H1 (cell line): Measurements from ENCODE around the gene ARL8A. TPM values are rescaled to one million over a fixed set of nuclear protein-coding genes. Genes with fewer than 3 reads are reported as not detected.

ENCODE experiments used
- CTCF ChIA-PET: fragments of 300-600 bp; sonication (Branson Sonifier 250); formaldehyde crosslinking; loops from one replicate; lab custom pipeline; 2021; ENCODE audit not compliant: partially characterized antibody; lab: Charles Lee
- POLR2A ChIA-PET: fragments of 300-600 bp; sonication (Branson Sonifier 250); formaldehyde crosslinking; loops from one replicate; lab custom pipeline; 2021; ENCODE audit warnings: inconsistent platforms; ENCODE audit not compliant: partially characterized antibody; lab: Charles Lee
- DNase-seq, 2 experiments: peaks; one replicate each; pipeline versions ENCODE4 v3.0.0 to v3.0.0-alpha.2; 2010 to 2022; ENCODE audit warnings: low spot score in 2 of 2, low read depth in 1 of 2, mixed read lengths in 1 of 2
- FAIRE-seq: peaks from 2 replicates; lab custom pipeline; 2011; peaks lifted over from hg19 to GRCh38; lab: Jason Lieb, UNC
- H2AFZ ChIP-seq: 2 replicates; pipeline ENCODE4 v1.8.1; 2012; ENCODE audit warnings: low read length, inconsistent platforms
- H2AK5ac ChIP-seq: 2 replicates; pipeline ENCODE4 v1.6.1; 2013; ENCODE audit warnings: low read depth, low read length
- H2BK120ac ChIP-seq: replicated peaks from 2 replicates; pipeline ENCODE3; 2013; ENCODE audit warnings: low read depth, low read length, inconsistent platforms
- H2BK12ac ChIP-seq: 2 replicates; pipeline ENCODE4 v1.6.1; 2013; ENCODE audit warnings: low read depth, low read length
- H2BK15ac ChIP-seq: 2 replicates; pipeline ENCODE4 v1.6.1; 2013; ENCODE audit warnings: low read length
- H2BK20ac ChIP-seq: 2 replicates; pipeline ENCODE4 v1.6.1; 2013; ENCODE audit warnings: low read length
- H2BK5ac ChIP-seq: 2 replicates; pipeline ENCODE4 v1.6.1; 2013; ENCODE audit warnings: low read depth, low read length
- H3K14ac ChIP-seq: 2 replicates; pipeline ENCODE4 v1.6.1; 2013; ENCODE audit warnings: inconsistent platforms; ENCODE audit not compliant: insufficient read length
- H3K18ac ChIP-seq: 2 replicates; pipeline ENCODE4 v1.6.1; 2013; ENCODE audit warnings: low read length; ENCODE audit errors: extremely low read depth
- H3K23ac ChIP-seq: 2 replicates; pipeline ENCODE4 v1.6.1; 2013; ENCODE audit warnings: inconsistent platforms; ENCODE audit not compliant: insufficient read length
- H3K23me2 ChIP-seq: 2 replicates; pipeline ENCODE4 v1.6.1; 2013; ENCODE audit warnings: low read depth, low read length
- H3K27ac ChIP-seq: 2 replicates; pipeline ENCODE4 v1.6.1; 2011; ENCODE audit warnings: low read depth, low read length, inconsistent platforms
- H3K27me3 ChIP-seq, 4 experiments: replicated peaks in 1 of 4; 1 replicate in 1 of 4; 2 replicates in 3 of 4; pipeline versions ENCODE4 v1.6.1 to v1.8.1; 2011 to 2013; ENCODE audit warnings: low read length in 3 of 4, mild to moderate bottlenecking in 3 of 4, inconsistent platforms in 2 of 4, mixed read lengths in 2 of 4, moderate library complexity in 1 of 4; ENCODE audit not compliant: control insufficient read depth in 3 of 4, insufficient read depth in 3 of 4; ENCODE audit errors: extremely low read depth in 1 of 4
- H3K36me3 ChIP-seq, 4 experiments: 2 replicates each; pipeline versions ENCODE4 v1.6.1 to v1.8.1; 2011 to 2013; ENCODE audit warnings: mild to moderate bottlenecking in 4 of 4, low read length in 3 of 4, moderate library complexity in 2 of 4, control low read depth in 1 of 4, inconsistent platforms in 1 of 4; ENCODE audit not compliant: insufficient read depth in 4 of 4, control insufficient read depth in 2 of 4
- H3K4ac ChIP-seq: replicated peaks from 2 replicates; pipeline ENCODE3; 2013; ENCODE audit warnings: low read length, low read depth, mixed read lengths, inconsistent platforms; ENCODE audit not compliant: insufficient read length
- H3K4me1 ChIP-seq, 4 experiments: replicated peaks in 1 of 4; 1 replicate in 1 of 4; 2 replicates in 3 of 4; pipeline versions ENCODE4 v1.6.1 to v1.8.1; 2011 to 2013; ENCODE audit warnings: low read length in 3 of 4, inconsistent platforms in 2 of 4, mixed read lengths in 1 of 4; ENCODE audit not compliant: insufficient read depth in 4 of 4, control insufficient read depth in 3 of 4
- H3K4me2 ChIP-seq, 2 experiments: 2 replicates each; pipeline versions ENCODE4 v1.6.1 to v1.8.1; 2011 to 2013; ENCODE audit warnings: low read depth in 2 of 2, low read length in 2 of 2, control low read depth in 1 of 2, inconsistent platforms in 1 of 2, mild to moderate bottlenecking in 1 of 2; ENCODE audit not compliant: insufficient read depth in 1 of 2
- H3K4me3 ChIP-seq, 4 experiments: fragments of 200-600, 300-600 bp in 1 of 4; sonication (generic), shearing (Covaris generic), sonication (Bioruptor Twin) in 1 of 4; 2 replicates each; pipeline versions ENCODE4 v1.5.1 to v1.8.1; 2011 to 2016; ENCODE audit warnings: low read length in 4 of 4, low read depth in 3 of 4, control low read depth in 2 of 4, inconsistent platforms in 2 of 4, mild to moderate bottlenecking in 2 of 4, mixed read lengths in 1 of 4, moderate library complexity in 1 of 4; ENCODE audit not compliant: insufficient read depth in 2 of 4; ENCODE audit errors: extremely low read depth in 1 of 4
- H3K56ac ChIP-seq: replicated peaks from 2 replicates; pipeline ENCODE3; 2013; ENCODE audit warnings: low read depth, mild to moderate bottlenecking, mixed read lengths, low read length, inconsistent platforms; ENCODE audit not compliant: insufficient read length
- H3K79me1 ChIP-seq: 2 replicates; pipeline ENCODE4 v1.6.1; 2013; ENCODE audit warnings: low read depth, low read length, control low read depth
- H3K79me2 ChIP-seq, 2 experiments: 2 replicates each; pipeline versions ENCODE4 v1.6.1 to v1.8.1; 2012 to 2013; ENCODE audit warnings: low read length in 2 of 2, mild to moderate bottlenecking in 2 of 2, inconsistent platforms in 1 of 2; ENCODE audit not compliant: insufficient read depth in 2 of 2, control insufficient read depth in 1 of 2
- H3K9ac ChIP-seq, 4 experiments: replicated peaks in 1 of 4; 1 replicate in 1 of 4; 2 replicates in 3 of 4; pipeline versions ENCODE4 v1.6.1 to v1.8.1; 2011 to 2013; ENCODE audit warnings: low read depth in 3 of 4, low read length in 3 of 4, control low read depth in 2 of 4, mild to moderate bottlenecking in 2 of 4, moderate library complexity in 2 of 4, inconsistent platforms in 1 of 4; ENCODE audit errors: extremely low read depth in 1 of 4
- H3K9me3 ChIP-seq, 2 experiments: 2 replicates each; pipeline versions ENCODE4 v1.6.1 to v1.8.1; 2012 to 2013; ENCODE audit warnings: mild to moderate bottlenecking in 2 of 2, moderate library complexity in 2 of 2, control low read depth in 1 of 2, inconsistent platforms in 1 of 2, low read depth in 1 of 2, low read length in 1 of 2, mixed read lengths in 1 of 2; ENCODE audit not compliant: insufficient read depth in 2 of 2
- H4K20me1 ChIP-seq, 2 experiments: replicated peaks in 1 of 2; 2 replicates each; pipeline versions ENCODE3 to v1.8.1; 2011 to 2013; ENCODE audit warnings: inconsistent platforms in 2 of 2, low read length in 2 of 2, mild to moderate bottlenecking in 1 of 2; ENCODE audit not compliant: insufficient read depth in 2 of 2, control insufficient read depth in 1 of 2
- H4K5ac ChIP-seq: 2 replicates; pipeline ENCODE4 v1.6.1; 2013; ENCODE audit warnings: low read length, low read depth, mixed read lengths, inconsistent platforms; ENCODE audit not compliant: insufficient read length
- H4K8ac ChIP-seq: 2 replicates; pipeline ENCODE4 v1.8.0; 2013; ENCODE audit warnings: mild to moderate bottlenecking, moderate library complexity, low read length, inconsistent platforms; ENCODE audit not compliant: insufficient read depth; ENCODE audit errors: extremely low read depth
- H4K91ac ChIP-seq: replicated peaks from 2 replicates; pipeline ENCODE3; 2013; ENCODE audit warnings: low read length, mixed read lengths, inconsistent platforms; ENCODE audit not compliant: insufficient read length
- SP4 ChIP-seq: IDR thresholded peaks from 2 replicates; pipeline ENCODE4 v1.6.1; 2012; ENCODE audit warnings: low read length, inconsistent platforms
- TEAD4 ChIP-seq: IDR thresholded peaks from 2 replicates; pipeline ENCODE4 v1.6.1; 2012; ENCODE audit warnings: low read depth, low read length, inconsistent platforms, mixed read lengths
- WGBS, 2 experiments: shearing (Covaris generic) in 1 of 2; methylation state at CpG; one replicate each; pipeline versions ENCODE4 v1.1.6 to v1.1.7; 2013 to 2015; ENCODE audit warnings: low lambda C conversion rate in 2 of 2, mixed read lengths in 2 of 2, inconsistent platforms in 1 of 2, low coverage in 1 of 2, missing lambda C conversion rate in 1 of 2; ENCODE audit not compliant: insufficient replicate concordance in 2 of 2, insufficient coverage in 1 of 2, insufficient read length in 1 of 2; ENCODE audit errors: extremely low coverage in 1 of 2, missing lambda C conversion rate in 1 of 2; 5-methylcytosine and 5-hydroxymethylcytosine counted together
- polyA plus RNA-seq, 7 experiments: library from polyadenylated mRNA; depleted of rRNA in 3 of 7; stranded (reverse) in 5 of 7; unstranded in 2 of 7; fragments of >200 nt in 5 of 7; fragments of 200-250 nt in 2 of 7; gene quantifications; 1 replicate in 5 of 7; 2 replicates in 1 of 7; 4 replicates in 1 of 7; pipeline versions ENCODE4 v1.2.1 to v1.2.3, GENCODE V29; 2011 to 2013; ENCODE audit warnings: missing spikeins in 2 of 7, mixed read lengths in 2 of 7
- total RNA-seq: library from RNA; stranded (reverse); fragmentation: NEBNext Ultra II Directional; extraction: Animal tissue kit (Norgen Biotek cat#: 25700); gene quantifications from 2 replicates; pipeline ENCODE4 v1.2.1, GENCODE V29; 2021

ARL8A gene
- total and polyA plus RNA-seq, 2 of the 8 experiments (the other 6 are each of a cell fraction or from before 2014, with no cell fraction given): 40.3 to 58.7 TPM

DNA sequence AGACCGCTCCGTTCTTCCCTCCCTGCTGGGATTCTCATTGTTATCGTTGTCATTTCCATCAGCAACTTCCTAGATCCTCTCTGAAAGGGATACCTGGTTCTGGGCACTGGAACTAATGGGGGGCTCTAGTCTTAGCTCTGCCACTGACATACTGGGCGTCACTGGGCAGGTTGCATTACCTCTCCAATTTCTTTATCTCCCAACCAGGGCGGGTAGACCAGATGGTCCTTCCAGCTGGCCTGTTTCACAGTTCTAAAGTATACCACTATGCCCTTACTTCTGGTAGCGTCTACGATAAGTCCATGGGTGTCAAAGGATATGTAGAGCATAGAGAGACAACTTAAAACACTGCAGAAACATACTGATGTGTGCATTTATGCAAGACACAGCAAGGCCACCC lies 20.4 kb downstream of the ARL8A start:
- no peak overlapping the region for H3K9ac ChIP-seq
- no peak overlapping the region for H2BK20ac ChIP-seq
- H3K27me3 ChIP-seq: no peaks in the 10 kb centered on the region
- no peaks in the 10 kb centered on the region for H4K20me1 ChIP-seq
- no peaks in the 10 kb centered on the region for H3K23me2 ChIP-seq
- no peak overlapping the region for H3K4ac ChIP-seq
- H2AFZ ChIP-seq: no peak overlapping the region
- DNase-seq: no peak
- ChIA-PET POLR2A (interaction anchor here (1.5 to 7.2 kb wide), 3 partner anchors 10 to 124 kb away, joined by 4 to 98 read pairs (median 7); partner anchors contain the start of gene ELF3), CTCF (interaction anchor here (0.7 to 29.2 kb wide), 6 partner anchors 9 to 179 kb away, joined by 3 to 1014 read pairs (median 42); partner anchors contain the start of genes ARL8A and ELF3)
- no peak overlapping the region for H2BK15ac ChIP-seq
- H3K4me1 ChIP-seq: peaks cover 0 to 5% (median 4%) of the 10 kb centered on the region in 4 experiments; a peak in 6 of 7 replicates
- no peak overlapping the region for H3K23ac ChIP-seq
- no peaks in the 10 kb centered on the region for H3K79me1 ChIP-seq
- H3K36me3 ChIP-seq: no peaks in the 10 kb centered on the region
- no peak overlapping the region for H2AK5ac ChIP-seq
- no peaks in the 10 kb centered on the region for H3K9me3 ChIP-seq
- no peak overlapping the region for H4K8ac ChIP-seq
- H3K4me2 ChIP-seq: no peak overlapping the region
- H3K56ac ChIP-seq: no peak overlapping the region
- H4K5ac ChIP-seq: no peak overlapping the region
- H3K79me2 ChIP-seq: no peaks in the 10 kb centered on the region
- no peak for FAIRE-seq
- no peak overlapping the region for H3K14ac ChIP-seq
- no peak for TF ChIP-seq SP4
- TF ChIP-seq TEAD4: no peak
- no peak overlapping the region for H3K18ac ChIP-seq
- H2BK12ac ChIP-seq: no peak overlapping the region
- WGBS, 2 experiments: 80% methylated on average over 7 of the region's 7 CpGs; no CpG with 5 or more reads in 1 of the 2 experiments
- H4K91ac ChIP-seq: no peak overlapping the region
- no peak overlapping the region for H3K27ac ChIP-seq
- H2BK5ac ChIP-seq: no peak overlapping the region
- H2BK120ac ChIP-seq: no peak overlapping the region
- H3K4me3 ChIP-seq: no peak overlapping the region
